SK-N-SH treated with all-trans-retinoic acid at 6 μM for 48 hours (cell line): ENCODE results near the gene SMPDL3A.

ENCODE experiments used
- ATAC-seq: fragments of 200-7000 bp; cut with Tn5 transposase; 3 replicates; pipeline ENCODE4 v1.9.1; 2020; ENCODE audit warnings: mild to moderate bottlenecking, moderate library complexity
- ARNTL ChIP-seq: fragments of 450-650 bp; formaldehyde crosslinking; IDR thresholded peaks from 2 replicates; pipeline ENCODE4 v1.5.0; 2020; ENCODE audit warnings: low read depth, mild to moderate bottlenecking, moderate library complexity, borderline replicate concordance
- BACH2 ChIP-seq: fragments of 250-450 bp; sonication (Bioruptor Pico); IDR thresholded peaks from 2 replicates; pipeline ENCODE4 v1.9.0; 2021; ENCODE audit warnings: mild to moderate bottlenecking, borderline replicate concordance
- CREB5 ChIP-seq: fragments of 250-450 bp; sonication (Bioruptor Pico); IDR thresholded peaks from 2 replicates; pipeline ENCODE4 v1.5.1; 2020; ENCODE audit warnings: low read depth, mild to moderate bottlenecking, moderate library complexity
- CSDC2 ChIP-seq: fragments of 250-450 bp; sonication (Bioruptor Pico); IDR thresholded peaks from 2 replicates; pipeline ENCODE4 v1.5.0; 2020; ENCODE audit warnings: mild to moderate bottlenecking, moderate library complexity
- CSRNP3 ChIP-seq: fragments of 250-450 bp; sonication (Bioruptor Pico); IDR thresholded peaks from 2 replicates; pipeline ENCODE4 v1.5.1; 2021; ENCODE audit warnings: mild to moderate bottlenecking, moderate library complexity
- ESRRG ChIP-seq: fragments of 250-450 bp; sonication (Bioruptor Pico); IDR thresholded peaks from 2 replicates; pipeline ENCODE4 v1.6.1; 2021; ENCODE audit warnings: mild to moderate bottlenecking
- GLIS3 ChIP-seq: fragments of 250-450 bp; sonication (Bioruptor Pico); IDR thresholded peaks from 2 replicates; pipeline ENCODE4 v1.5.0; 2020; ENCODE audit warnings: mild to moderate bottlenecking, moderate library complexity
- ISL1 ChIP-seq: fragments of 250-450 bp; sonication (Bioruptor Pico); IDR thresholded peaks from 2 replicates; pipeline ENCODE4 v2.1.2; 2022; ENCODE audit warnings: mild to moderate bottlenecking, moderate library complexity
- OSR1 ChIP-seq: fragments of 250-450 bp; sonication (Bioruptor Pico); IDR thresholded peaks from 2 replicates; pipeline ENCODE4 v1.8.0; 2022; ENCODE audit warnings: moderate library complexity, mild to moderate bottlenecking, inconsistent platforms
- PATZ1 ChIP-seq: fragments of 250-450 bp; sonication (Bioruptor Pico); IDR thresholded peaks from 2 replicates; pipeline ENCODE4 v1.8.0; 2020; ENCODE audit warnings: mild to moderate bottlenecking, moderate library complexity, borderline replicate concordance
- POU6F1 ChIP-seq: fragments of 250-450 bp; sonication (Bioruptor Pico); IDR thresholded peaks from 2 replicates; pipeline ENCODE4 v1.8.0; 2021; ENCODE audit warnings: low read depth, mild to moderate bottlenecking, moderate library complexity, borderline replicate concordance
- PPARA ChIP-seq: fragments of 250-450 bp; sonication (Bioruptor Pico); IDR thresholded peaks from 2 replicates; pipeline ENCODE4 v1.5.0; 2020; ENCODE audit warnings: mild to moderate bottlenecking, borderline replicate concordance
- SNAI2 ChIP-seq: fragments of 250-450 bp; sonication (Bioruptor Pico); IDR thresholded peaks from 2 replicates; pipeline ENCODE4 v1.5.0; 2020; ENCODE audit warnings: mild to moderate bottlenecking, moderate library complexity
- TCF4 ChIP-seq: fragments of 250-450 bp; sonication (Bioruptor Pico); IDR thresholded peaks from 2 replicates; pipeline ENCODE4 v1.8.0; 2021; ENCODE audit warnings: mild to moderate bottlenecking, moderate library complexity, borderline replicate concordance
- TOX ChIP-seq: fragments of 250-450 bp; sonication (Bioruptor Pico); IDR thresholded peaks from 2 replicates; pipeline ENCODE4 v1.8.0; 2021; ENCODE audit warnings: mild to moderate bottlenecking, moderate library complexity, borderline replicate concordance
- TSHZ2 ChIP-seq: fragments of 250-450 bp; sonication (Bioruptor Pico); IDR thresholded peaks from 2 replicates; pipeline ENCODE4 v1.5.0; 2020; ENCODE audit warnings: mild to moderate bottlenecking, moderate library complexity
- ZFP3 ChIP-seq: fragments of 250-450 bp; sonication (Bioruptor Pico); IDR thresholded peaks from 2 replicates; pipeline ENCODE4 v1.5.0; 2020; ENCODE audit warnings: mild to moderate bottlenecking, moderate library complexity
- ZNF565 ChIP-seq: fragments of 450-650 bp; formaldehyde crosslinking; conservative IDR thresholded peaks from 2 replicates; pipeline ENCODE4 v1.5.0; 2020; ENCODE audit warnings: low read depth, mild to moderate bottlenecking, moderate library complexity
- ZNF8 ChIP-seq: fragments of 450-650 bp; formaldehyde crosslinking; IDR thresholded peaks from 2 replicates; pipeline ENCODE4 v1.5.0; 2020; ENCODE audit warnings: mild to moderate bottlenecking, moderate library complexity

The SMPDL3A gene

DNA sequence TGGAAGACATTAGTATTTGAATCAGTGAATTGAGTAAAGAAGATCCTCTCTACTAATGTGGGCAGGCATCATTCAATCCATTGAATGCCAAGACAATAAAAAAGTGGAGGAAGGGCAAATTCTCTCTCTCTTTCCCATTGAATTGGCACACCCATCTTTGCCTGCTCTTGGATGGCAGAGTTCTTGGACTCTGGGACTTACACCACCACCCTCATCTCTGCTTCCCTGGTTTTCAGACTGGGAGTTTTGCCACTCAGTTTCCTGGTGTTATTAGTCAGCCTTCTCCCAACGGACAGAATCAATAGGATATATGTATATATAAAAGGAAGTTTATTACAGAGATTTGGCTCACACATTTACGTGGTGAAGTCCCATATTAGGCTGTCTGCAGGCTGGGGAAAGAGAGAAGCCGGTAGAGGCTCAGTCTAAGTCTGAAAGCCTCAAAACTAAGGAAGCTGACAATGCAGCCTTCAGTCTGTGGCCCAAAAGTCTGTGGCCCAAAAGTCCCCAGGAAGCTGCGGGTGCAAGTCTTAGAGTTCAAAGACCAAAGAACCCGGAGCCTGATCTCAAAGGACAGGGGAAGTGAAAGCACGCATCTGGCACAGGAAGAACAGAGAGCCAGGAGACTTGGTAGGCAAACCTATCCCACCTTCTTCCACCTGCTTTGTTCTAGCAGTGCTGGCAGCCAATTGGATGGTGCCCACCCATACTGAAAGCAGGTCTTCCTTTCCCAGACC is 64.4 kb downstream of the SMPDL3A start:
- ATAC-seq = no peak
- TF ChIP-seq ESRRG (no peak), ZFP3 (no peak), TSHZ2 (CRISPR knock-in tag) (no peak), SNAI2 (CRISPR knock-in tag) (no peak), TOX (CRISPR knock-in tag) (no peak), ISL1 (CRISPR knock-in tag) (no peak), OSR1 (CRISPR knock-in tag) (no peak), CREB5 (CRISPR knock-in tag) (no peak), POU6F1 (CRISPR knock-in tag) (no peak), CSDC2 (CRISPR knock-in tag) (no peak), GLIS3 (CRISPR knock-in tag) (no peak), TCF4 (CRISPR knock-in tag) (no peak), BACH2 (no peak), ARNTL (CRISPR knock-in tag) (no peak), PPARA (CRISPR knock-in tag) (no peak), ZNF565 (CRISPR knock-in tag) (no peak), CSRNP3 (CRISPR knock-in tag) (no peak), ZNF8 (CRISPR knock-in tag) (no peak), PATZ1 (no peak)
